ELF-1 (cell line): ENCODE measurements around the gene RHOBTB3.
"Not testable (repeated sequence)": the region's sequence is repeated elsewhere in the genome, so short reads cannot be mapped to it uniquely, and the experiment has no call there.

Source experiments
- DNase-seq: peaks from one replicate; pipeline ENCODE4 v3.0.0-alpha.2; 2016; ENCODE audit warnings: low read depth, low spot score

The RHOBTB3 gene

GRCh38 chr5:95799191-95799835 is 68.2 kb downstream of the RHOBTB3 start:
- DNase-seq: no peak

GRCh38 chr5:95800553-95800952 is 69.4 kb downstream of the RHOBTB3 start:
- no peak for DNase-seq

GRCh38 chr5:95801532-95801931 is 70.4 kb downstream of the RHOBTB3 start:
- no peak for DNase-seq

GRCh38 chr5:95801961-95802360 is 70.8 kb downstream of the RHOBTB3 start:
- no peak for DNase-seq

GRCh38 chr5:95803271-95804148 is 72.4 kb downstream of the RHOBTB3 start:
- DNase-seq: no peak

GRCh38 chr5:95804736-95805539 is 73.8 kb downstream of the RHOBTB3 start:
- DNase-seq: no peak

GRCh38 chr5:95806687-95807086 is 75.6 kb downstream of the RHOBTB3 start:
- DNase-seq: no peak

- DNase-seq: no peak
These were observed 77.0 kb downstream of the RHOBTB3 start for GRCh38 chr5:95808013-95808685.

- no peak for DNase-seq
These were observed 77.7 kb downstream of the RHOBTB3 start for GRCh38 chr5:95808686-95809413.

GRCh38 chr5:95809414-95809960 is 78.4 kb downstream of the RHOBTB3 start:
- no peak for DNase-seq

GRCh38 chr5:95810305-95811125 is 79.4 kb downstream of the RHOBTB3 start:
- DNase-seq: no peak

- not testable (repeated sequence) for DNase-seq
These were observed 79.9 kb downstream of the RHOBTB3 start for GRCh38 chr5:95811126-95811423.

GRCh38 chr5:95811461-95812073 is 80.4 kb downstream of the RHOBTB3 start:
- DNase-seq: not testable (repeated sequence)

GRCh38 chr5:95812074-95812471 is 80.9 kb downstream of the RHOBTB3 start:
- DNase-seq: no peak

- not testable (repeated sequence) for DNase-seq
These were observed 81.9 kb downstream of the RHOBTB3 start for GRCh38 chr5:95813035-95813434.

- DNase-seq: no peak
These were observed 84.1 kb downstream of the RHOBTB3 start for GRCh38 chr5:95815155-95815729.

GRCh38 chr5:95816341-95816740 is 85.2 kb downstream of the RHOBTB3 start:
- DNase-seq: no peak

GRCh38 chr5:95816776-95817175 is 85.6 kb downstream of the RHOBTB3 start:
- DNase-seq: no peak

- DNase-seq: peak; percentile 64
These were observed 86.3 kb downstream of the RHOBTB3 start for GRCh38 chr5:95817430-95817829.
